Activated CD4-positive, CD25-positive, alpha-beta regulatory T cell (primary cell): Measurements from ENCODE around the gene WDFY4.

Experiments used
- DNase-seq, 4 experiments: peaks; one replicate each; lab custom pipeline; 2025; lab: John Stamatoyannopoulos, UW

The WDFY4 gene

GRCh38 chr10:48710647-48711275, 26.1 kb downstream of the WDFY4 start:
- no peak for DNase-seq

- DNase-seq = no peak
These were observed 27.2 kb downstream of the WDFY4 start for GRCh38 chr10:48711830-48712229.

GRCh38 chr10:48714088-48714487, 29.4 kb downstream of the WDFY4 start:
- DNase-seq = no peak

- no peak for DNase-seq
These were observed 31.7 kb downstream of the WDFY4 start for GRCh38 chr10:48716416-48716815.

GRCh38 chr10:48720611-48721010, 35.9 kb downstream of the WDFY4 start:
- no peak for DNase-seq

GRCh38 chr10:48722153-48723145, 37.8 kb downstream of the WDFY4 start:
- no peak for DNase-seq

GRCh38 chr10:48724127-48724526, 39.5 kb downstream of the WDFY4 start:
- DNase-seq = no peak

GRCh38 chr10:48725708-48726107, 41.0 kb downstream of the WDFY4 start:
- no peak for DNase-seq

- DNase-seq = no peak
These were observed 43.2 kb downstream of the WDFY4 start for GRCh38 chr10:48727866-48728265.

GRCh38 chr10:48729222-48729621, 44.5 kb downstream of the WDFY4 start:
- no peak for DNase-seq

- no peak for DNase-seq
These were observed 45.3 kb downstream of the WDFY4 start for GRCh38 chr10:48729941-48730457.

- DNase-seq = no peak
These were observed 46.5 kb downstream of the WDFY4 start for GRCh38 chr10:48731141-48731540.

GRCh38 chr10:48731654-48732053, 47.0 kb downstream of the WDFY4 start:
- no peak for DNase-seq

- no peak for DNase-seq
These were observed 48.7 kb downstream of the WDFY4 start for GRCh38 chr10:48733329-48733728.

- DNase-seq = no peak
These were observed 51.2 kb downstream of the WDFY4 start for GRCh38 chr10:48735836-48736390.

GRCh38 chr10:48736596-48736995, 51.9 kb downstream of the WDFY4 start:
- DNase-seq = no peak

- DNase-seq = no peak
These were observed 53.2 kb downstream of the WDFY4 start for GRCh38 chr10:48737886-48738285.

GRCh38 chr10:48739170-48739569, 54.5 kb downstream of the WDFY4 start:
- no peak for DNase-seq

- DNase-seq = no peak
These were observed 55.5 kb downstream of the WDFY4 start for GRCh38 chr10:48740015-48740707.

GRCh38 chr10:48740988-48741387, 56.3 kb downstream of the WDFY4 start:
- no peak for DNase-seq

GRCh38 chr10:48742891-48743860, 58.5 kb downstream of the WDFY4 start:
- DNase-seq = no peak
